EL (cell line): Measurements from ENCODE around the gene CHORDC1.
"Not testable (repeated sequence)": the region's sequence is repeated elsewhere in the genome, so short reads cannot be mapped to it uniquely, and the experiment has no call there.

Experiments used
- DNase-seq: peaks from one replicate; pipeline ENCODE4 v3.0.0-alpha.2; 2016

CHORDC1 gene

DNA sequence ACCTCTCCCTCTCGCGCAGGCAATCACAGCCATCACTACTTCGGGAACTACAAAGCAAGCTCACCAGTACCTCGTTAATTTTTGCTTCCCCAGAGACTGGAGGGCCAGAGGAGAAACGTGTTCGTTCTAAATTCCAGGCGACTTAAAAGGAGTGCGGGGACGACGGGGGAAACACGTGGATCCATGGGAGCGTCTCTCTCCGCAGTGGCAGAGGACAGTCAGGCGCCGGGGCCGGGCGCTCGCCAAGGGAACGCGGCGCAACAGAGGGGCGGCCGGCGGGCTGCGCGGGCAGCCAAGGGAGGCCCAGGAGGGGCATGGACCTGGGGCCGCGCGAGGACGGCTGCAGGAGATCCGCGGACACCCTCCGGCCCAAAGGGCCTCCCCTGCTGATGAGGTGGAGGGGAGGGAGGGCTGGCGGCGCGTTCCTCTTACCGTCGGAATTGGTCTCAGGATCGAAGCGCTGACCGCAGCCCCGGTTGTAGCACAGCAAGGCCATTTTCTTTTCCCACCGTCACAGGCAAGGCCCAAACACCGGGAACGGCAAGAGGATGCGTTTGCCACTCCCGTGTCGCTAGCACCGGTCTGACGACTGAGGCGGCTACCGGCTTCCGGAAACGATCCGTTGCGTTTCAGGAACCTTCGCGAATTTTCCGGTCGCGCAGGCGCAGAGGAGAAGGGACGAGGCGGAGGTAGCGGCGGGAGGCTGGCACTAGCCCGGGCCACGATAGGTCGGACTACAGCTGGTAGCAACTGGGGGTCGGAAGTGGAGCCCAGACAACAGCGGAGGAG is at the start of gene CHORDC1:
Gene CHORDC1 (minus strand): TSS at position 591 of the 789 bp plus-strand sequence. CDS start 95 bp downstream, at position 496.
- DNase-seq = peak; percentile 88

DNA sequence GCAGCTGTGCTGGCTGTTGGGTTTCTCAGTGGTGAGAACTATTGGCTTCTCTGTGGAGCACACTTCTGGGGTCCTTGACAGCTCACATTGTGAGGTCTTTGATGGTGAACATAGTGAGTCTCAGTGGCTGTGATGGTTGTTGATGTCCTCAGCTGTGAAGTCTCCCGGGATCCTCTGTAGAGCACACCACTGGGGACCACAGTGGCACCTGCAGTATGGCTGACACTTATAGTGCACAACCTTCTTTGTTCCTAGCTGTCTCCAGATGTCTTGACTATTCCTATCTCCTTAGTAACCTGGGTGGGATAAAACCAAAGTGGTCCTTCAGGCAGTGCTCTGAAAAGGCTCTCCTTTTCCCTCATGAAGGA is 34.3 kb upstream of the CHORDC1 start:
- no peak for DNase-seq

DNA sequence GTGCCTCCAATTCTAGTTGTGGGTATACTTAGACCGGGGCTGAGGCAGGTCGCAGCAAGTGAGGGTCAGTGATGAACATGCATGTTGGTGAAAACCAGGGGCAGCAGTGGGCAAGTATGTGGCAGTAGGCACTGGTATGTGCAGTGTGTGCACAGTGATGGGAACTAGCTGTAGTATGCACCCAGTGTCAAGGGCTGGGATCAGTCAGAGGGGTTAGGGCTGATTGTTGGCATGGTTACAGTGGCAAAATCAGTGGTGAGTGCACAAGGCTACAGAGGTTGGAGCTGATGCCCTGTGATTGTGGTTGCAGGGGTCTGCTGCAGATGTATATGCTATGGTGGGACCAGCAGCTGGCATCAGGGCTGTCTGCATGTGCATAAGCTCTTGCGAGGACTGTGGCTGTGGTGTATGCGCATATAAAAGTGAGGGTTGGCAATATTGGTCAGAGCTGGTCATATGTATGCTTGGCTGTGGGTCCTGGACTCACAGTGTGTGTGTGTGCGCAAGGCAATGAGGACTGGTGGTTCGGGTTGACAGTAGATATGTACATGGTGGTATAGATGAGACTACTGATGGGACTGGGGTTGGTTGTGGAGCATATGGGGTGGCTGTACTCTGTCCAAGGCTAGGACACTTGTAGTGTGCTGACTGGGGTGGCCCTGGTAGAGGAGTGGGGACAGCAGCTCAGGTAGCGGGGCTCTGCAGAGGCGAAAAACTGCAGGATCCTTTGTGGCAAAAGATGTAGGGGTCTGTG is 33.7 kb upstream of the CHORDC1 start:
- no peak for DNase-seq

DNA sequence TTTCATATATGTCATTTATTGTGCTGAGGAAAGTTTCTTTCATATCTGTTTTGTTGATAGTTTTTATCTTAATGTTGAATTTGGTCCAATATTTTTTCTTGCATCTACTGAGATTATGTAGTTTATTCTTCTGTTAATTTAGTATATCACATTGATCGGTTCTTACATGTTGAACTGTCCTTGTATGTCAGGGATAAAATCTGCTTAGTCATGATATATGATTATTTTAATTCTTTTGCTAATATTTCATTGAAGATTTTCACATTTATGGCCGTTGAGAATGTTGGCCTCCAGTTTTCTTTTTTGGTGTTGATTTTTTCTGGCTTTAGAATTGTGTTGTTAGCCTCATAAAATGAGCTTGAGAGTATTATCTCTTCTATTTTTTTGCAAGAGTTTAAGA is 31.2 kb upstream of the CHORDC1 start:
- DNase-seq = no peak

DNA sequence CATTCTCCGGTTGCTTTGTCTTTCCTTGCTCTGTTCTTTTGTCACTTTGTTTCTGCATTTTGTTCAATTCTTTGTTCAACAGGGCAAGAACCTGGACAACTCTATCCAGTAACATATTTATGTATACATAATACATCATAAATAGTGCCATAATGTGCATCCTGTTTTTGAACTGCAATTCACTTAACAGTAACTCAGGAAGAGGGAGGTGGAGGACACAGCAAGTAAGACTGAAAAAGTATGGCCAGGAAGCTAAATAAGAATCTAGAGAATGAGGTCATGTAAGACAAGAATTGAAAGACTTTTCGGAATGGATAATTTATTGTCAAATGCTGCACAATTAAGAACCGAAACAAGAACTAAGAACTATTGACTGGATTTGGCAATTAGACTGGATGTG is 29.2 kb upstream of the CHORDC1 start:
- no peak for DNase-seq

DNA sequence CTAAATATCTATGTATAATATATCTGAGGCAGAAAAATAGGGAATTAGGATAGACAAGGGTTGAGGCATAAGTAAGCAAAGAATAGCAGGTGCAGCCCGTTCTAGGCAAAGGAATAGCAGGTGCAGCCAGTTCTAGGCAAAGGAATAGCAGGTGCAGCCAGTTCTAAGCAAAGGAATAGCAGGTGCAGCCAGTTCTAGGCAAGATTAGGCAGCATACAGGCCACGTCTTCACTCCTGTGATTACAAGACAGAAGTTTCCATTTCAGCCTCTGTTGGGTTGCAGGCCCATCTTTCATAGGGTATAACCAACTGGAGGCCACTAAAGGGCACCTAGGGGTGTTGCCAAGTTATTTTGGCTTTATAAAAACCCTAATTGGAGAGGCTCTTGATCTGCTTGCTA is 28.8 kb upstream of the CHORDC1 start:
- no peak for DNase-seq

DNA sequence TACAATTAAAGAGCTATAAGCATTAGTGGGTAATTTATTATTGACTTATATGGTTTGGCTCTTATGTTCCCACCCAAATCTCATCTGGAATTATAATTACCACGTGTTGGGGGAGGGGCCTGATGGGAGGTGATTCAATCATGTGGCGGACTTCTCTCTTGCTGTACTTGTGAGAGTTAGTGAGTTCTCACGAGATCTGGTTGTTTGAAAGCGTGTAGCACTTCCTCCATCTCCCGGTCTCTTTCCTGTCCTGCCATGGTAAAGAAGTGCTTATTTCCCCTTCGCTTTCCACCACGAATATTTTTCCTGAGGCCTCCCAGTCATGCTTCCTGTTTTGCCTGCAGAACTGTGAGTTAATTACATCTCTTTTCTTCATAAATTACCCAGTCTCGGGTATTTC is 28.1 kb upstream of the CHORDC1 start:
- DNase-seq = no peak

DNA sequence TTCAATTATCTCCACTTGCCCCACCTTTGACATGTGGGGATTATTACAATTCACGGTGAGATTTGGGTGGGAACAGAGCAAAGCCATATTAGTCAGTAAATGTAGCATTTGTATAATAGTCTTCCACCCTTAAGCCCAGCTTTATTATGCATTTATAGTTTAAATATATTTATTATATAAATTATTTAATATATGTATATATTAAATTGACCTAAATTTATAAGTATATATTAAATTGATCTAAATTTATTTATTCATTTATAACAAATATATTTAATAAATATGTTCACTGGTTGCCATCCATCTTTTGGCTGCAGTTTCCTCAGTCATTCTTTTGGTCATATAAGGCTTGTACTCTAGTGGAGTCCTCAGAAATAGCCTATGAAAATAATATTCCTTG is 23.6 kb upstream of the CHORDC1 start:
- DNase-seq = no peak

DNA sequence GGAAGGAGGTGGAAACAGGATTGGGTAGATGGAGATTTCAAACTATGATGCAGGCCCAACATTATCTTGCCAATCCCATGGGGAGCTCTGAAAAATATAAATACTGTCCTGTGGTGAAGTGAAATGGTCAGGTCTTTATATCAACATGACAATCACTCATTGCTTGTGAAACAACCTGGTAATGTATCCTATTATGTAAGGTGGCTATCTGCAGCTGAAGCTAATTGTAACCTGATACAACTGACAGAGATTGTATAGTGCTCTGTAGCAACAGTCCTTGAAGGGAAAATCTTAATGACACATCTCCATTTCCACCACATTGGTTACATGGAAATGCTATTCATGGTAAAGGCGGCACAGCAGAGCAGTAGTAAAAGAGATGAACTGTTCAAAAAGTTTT is 20.7 kb upstream of the CHORDC1 start:
- no peak for DNase-seq

DNA sequence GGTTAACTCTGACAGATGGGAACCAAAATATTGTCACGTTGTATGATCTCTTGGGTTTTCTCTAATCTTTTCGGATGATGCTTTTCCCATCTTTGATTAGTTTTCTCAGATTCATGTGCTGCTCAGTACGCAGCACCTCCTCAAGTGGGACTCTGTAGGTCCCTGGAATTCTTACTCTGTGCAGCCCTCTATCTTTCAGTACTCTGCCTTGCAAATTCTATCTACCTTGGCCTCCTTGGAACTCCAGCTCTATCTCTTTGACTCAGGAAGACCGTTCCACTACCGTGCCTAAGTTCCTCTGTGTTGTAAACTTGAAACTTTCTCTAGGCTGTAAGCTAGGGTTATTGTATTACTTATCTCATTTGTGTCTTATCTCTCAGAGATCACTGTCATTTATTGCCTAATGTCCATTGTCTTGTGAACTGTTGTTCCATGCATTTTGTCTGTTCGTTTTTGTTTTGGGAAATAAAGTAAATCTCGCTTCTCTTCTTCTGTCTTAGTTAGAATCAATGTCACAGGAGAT is 20.1 kb upstream of the CHORDC1 start:
- DNase-seq = no peak

DNA sequence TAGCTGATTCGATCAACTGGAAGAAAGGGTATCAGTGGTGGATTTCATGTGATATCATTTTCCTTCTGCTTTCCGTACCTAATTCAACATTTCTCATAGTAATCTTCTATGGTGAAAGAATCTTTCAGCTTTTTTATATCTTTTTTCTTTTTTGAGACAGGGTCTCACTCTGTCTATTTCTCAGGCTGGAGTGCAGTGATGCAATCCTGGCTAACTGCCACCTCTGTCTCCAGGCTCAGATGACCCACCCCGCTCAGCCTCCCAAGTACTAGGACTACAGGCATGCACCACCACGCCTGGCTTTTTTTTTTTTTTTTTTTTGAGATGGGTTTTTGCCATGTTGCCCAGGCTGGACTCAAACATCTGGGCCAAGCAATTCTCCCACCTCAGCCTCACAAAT is 18.6 kb upstream of the CHORDC1 start:
- no peak for DNase-seq

DNA sequence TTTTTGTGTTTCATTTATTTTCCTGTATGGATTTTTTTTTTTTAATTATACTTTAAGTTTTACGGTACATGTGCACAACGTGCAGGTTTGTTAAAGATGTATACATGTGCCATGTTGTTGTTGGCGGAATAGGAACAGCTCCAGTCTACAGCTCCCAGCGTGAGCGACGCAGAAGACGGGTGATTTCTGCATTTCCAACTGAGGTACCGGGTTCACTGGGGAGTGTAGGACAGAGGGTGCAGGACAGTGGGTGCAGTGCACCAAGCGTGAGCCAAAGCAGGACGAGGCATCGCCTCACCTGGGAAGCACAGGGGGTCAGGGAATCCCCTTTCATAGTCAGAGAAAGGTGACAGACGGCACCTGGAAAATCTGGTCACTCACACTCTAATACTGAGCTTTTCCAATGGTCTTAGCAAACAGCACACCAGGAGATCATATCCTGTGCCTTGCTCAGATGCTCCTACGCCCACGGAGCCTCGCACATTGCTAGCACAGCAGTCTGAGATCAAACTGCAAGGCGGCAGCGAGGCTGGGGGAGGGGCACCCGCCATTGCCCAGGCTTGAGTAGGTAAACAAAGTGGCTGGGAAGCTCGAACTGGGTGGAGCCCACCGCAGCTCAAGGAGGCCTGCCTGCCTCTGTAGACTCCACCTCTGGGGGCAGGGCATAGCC is 17.3 kb upstream of the CHORDC1 start:
- DNase-seq = not testable (repeated sequence)

DNA sequence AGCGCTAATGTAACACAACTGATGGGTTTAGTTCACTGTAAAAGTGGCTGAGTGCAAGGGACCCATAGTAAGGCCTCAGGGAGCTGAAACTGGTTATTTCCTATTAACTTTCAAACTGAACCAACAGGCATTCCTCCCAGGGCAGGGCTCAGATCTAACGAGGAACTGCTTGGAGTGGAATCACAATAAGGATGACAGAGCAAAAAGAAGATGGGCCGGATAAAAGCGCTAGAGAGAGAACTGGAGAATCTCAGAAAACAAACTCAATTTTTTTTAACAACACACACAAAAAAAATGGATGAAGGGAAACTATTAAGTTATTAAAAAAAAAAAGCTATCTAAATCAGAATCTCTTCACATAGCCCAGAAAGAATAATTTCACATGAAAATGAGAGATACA is 14.2 kb upstream of the CHORDC1 start:
- no peak for DNase-seq

DNA sequence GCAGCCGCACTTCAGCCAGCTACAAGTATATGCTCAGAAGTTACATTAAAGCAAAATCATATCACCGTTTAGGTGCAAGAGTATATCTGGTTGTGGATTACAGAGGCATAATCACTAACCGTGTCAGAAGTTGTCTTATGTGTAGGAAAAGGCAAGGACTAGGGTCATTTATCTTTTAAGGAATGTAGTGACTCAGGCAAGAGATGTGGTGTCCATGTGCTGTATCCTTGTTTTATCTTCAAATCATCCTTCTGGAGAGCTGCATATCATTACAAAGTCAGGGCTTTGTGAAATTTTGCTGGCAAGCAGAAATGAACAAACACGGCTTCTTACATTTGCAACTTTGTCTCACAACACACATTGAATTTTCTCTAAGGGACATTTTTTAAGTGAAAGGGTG is 12.7 kb upstream of the CHORDC1 start:
- DNase-seq = no peak

DNA sequence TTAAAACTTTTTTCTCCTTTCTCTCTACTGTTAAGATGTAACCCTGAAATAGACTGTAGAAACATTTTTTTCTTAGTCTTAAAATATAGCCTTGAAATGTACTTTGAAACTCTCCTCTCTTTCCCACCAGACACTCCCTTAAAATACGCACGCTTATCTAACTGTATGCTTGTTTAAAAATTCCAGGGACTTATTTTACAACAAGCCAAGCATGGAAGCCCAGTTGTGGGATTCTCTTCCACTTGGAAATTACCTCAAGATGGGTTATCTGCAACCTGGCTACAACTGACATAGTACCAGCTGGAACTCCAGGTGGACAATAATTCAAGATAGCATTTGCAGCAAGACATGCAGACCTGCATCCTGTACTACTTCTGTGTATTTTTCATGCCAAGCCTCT is 12.1 kb upstream of the CHORDC1 start:
- DNase-seq = no peak

DNA sequence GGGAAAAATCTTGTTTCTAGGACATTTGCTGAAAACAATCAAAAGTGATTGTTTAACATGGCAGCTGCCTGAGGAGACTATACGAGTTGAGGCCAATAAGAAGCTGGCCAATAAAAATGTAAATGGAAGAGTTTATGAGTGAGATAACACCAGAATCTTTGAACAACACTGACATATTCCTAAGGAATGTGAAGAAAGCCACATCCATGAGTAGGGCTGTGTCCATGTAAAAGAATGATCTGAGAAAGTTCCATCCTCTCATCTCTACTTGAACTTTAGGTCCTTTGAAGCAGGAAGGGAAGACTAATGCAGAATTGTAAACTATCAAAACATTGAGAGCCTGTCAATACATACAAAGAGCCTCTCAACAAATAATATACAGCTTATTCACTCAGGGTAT is 6.9 kb upstream of the CHORDC1 start:
- peak; percentile 37 for DNase-seq

DNA sequence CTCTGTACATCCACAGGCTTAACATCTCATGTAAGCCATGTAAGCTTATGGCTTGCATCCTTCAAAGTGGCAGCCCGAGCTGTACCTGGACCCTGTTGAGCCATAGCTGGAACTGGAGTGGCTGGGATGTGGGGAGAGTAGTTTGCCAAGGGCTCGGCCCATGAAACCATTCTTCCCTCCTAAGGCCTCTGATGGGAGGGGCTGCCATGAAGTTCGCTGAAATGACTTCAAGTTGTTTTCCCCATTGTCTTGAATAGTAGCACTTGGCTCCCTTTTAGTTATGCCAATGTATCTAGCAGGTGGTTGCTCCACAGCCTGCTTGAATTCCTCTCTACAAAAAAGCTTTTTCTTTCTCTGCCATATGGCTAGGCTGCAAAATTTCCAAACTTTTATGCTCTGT is 5.2 kb upstream of the CHORDC1 start:
- DNase-seq = no peak

DNA sequence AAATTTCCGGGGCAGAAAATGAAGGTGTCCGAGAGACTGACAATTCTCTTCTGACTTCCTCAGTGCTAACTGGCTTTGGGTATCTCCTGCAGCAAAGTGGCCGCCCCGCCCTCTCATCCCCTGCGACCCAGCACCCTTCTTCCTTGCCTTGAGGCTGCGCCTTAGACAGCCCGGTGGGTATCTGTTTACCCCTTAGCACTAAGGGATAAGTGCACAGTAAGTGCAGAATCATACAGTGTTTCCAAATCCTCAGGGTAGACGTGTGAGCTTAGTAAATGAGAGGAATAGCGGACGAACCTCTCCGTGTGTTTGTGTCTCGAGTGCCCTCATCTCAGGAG is 368 bp upstream of the CHORDC1 start:
- DNase-seq = no peak

DNA sequence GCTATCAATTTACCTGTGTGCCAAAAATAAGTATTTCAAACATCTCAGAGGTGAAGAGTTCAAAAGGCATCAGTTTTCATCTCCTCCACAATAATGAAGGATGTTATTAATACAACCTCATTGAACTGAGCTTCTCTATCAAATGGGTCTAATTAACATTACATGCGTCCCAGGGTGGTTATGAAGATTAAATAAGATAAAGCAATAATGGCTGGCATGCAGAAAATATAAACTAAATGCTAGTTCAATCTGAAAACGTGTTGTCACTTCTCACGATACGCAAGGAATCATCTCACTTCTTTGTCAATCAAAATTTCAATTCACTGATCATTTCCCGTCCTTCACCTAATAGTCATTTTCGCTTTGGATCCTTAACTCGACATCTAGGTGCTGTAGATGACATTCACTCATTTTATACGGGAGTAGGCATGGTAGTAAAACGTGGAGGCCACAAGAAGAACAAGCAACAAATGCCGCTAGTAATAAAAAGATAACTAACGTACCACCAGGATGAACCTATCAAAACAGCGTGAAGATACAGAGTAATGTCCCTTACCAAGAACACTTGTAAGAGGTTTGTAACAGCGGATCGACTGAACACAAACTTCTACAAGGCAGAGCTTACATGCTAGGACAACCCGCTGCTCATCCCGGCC is 918 bp downstream of the CHORDC1 start:
- no peak for DNase-seq

DNA sequence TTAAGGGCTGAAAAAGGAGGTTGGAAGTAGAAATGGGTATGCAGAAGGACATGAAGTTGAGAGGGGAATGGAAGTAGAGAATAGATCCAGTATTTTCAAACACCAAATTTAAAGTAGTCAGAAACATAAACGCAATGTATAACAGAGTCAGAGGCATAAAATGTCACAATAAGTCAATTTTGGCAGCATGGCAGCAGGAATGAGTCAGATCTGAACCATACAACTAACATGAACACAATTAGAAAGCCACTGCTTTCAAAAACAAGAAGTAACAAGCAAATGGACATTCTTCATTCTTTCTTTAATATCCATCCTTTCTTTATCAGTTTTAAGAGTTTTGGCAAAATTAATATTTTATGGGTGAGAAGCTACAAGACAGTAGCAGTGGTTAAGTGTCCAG is 2.5 kb downstream of the CHORDC1 start:
- peak; percentile 52 for DNase-seq

DNA sequence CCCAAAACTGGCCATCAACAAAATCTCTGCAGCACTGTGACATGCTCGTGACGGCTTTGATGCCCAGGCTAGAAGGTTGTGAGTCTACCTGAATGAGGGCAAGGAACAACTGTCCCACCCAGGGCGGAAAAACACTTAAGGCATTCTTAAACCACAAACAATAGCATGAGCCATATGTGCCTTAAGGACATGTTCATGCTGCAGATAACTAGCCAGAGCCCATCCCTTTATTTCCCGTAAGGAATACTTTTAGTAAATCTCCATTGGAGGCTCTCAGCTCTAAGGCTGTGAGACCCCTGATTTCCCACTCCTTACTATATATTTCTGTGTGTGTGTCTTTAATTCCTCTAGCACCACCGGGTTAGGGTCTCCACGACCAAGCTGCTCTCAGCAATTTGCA is 3.4 kb downstream of the CHORDC1 start:
- no peak for DNase-seq

DNA sequence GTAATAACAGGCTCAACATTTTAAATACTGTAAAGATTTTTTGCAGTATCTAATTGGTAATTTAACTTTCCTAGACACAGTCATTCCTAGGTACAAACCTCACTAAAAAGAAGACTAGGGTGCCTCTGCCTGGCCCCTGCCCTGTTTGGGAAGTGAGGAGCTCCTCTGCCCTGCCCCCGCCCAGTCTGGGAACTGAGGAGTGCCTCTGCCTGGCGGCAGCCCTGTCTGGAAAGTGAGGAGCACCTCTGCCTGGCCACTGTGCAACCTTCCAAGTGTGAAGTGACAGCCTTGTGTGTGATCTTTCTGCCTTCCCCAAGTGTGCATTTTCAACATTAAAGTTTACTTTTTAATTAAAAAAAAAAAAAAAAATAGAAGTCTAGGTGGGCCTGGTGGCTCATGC is 4.2 kb downstream of the CHORDC1 start:
- DNase-seq = no peak

DNA sequence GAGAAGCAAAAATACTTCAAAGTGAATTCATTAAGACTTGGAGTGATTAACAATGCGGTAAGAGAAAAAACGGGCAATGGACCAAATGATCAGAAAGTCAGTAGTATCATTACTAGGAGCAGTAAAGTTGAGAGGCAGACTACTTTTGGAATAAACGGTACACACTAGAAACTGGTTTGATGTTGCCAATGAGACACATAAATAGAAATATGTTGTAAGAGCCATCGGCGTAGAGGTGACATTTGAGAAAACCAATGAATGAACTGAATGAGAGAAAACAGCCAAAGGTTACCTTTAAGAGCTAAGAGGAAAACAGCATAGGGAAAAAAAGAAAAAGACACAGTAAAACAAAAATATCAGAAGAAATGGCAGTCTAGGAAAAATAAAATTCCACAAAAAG is 6.2 kb downstream of the CHORDC1 start:
- DNase-seq = no peak
